ENCODE measurements around the gene C5orf15.
"Not testable (repeated sequence)": the region's sequence is repeated elsewhere in the genome, so short reads cannot be mapped to it uniquely, and the experiment has no call there.

The C5orf15 gene

GRCh38 chr5:133943475-133943817, 25.0 kb downstream of the C5orf15 start:
- DNase-seq (ENCODE audit: low read depth): no peak
- no peak overlapping the region for H3K4me3 ChIP-seq (ENCODE audit: low read length)
- TF ChIP-seq CTCF (conservative IDR thresholded peaks at IDR 0.05; ENCODE audit: low read length): no peak

- no peak for TF ChIP-seq CTCF (conservative IDR thresholded peaks at IDR 0.05; ENCODE audit: low read length)
- H3K4me3 ChIP-seq (ENCODE audit: low read length): no peak overlapping the region
- no peak for DNase-seq (ENCODE audit: low read depth)
Measured at GRCh38 chr5:133942614-133943474, 25.6 kb downstream of the C5orf15 start.

- no peak for TF ChIP-seq CTCF (conservative IDR thresholded peaks at IDR 0.05; ENCODE audit: low read length)
- DNase-seq (ENCODE audit: low read depth): no peak
- no peak overlapping the region for H3K4me3 ChIP-seq (ENCODE audit: low read length)
Measured at GRCh38 chr5:133941456-133942196, 26.8 kb downstream of the C5orf15 start.

- no peak overlapping the region for H3K4me3 ChIP-seq (ENCODE audit: low read length)
- DNase-seq (ENCODE audit: low read depth): no peak
- TF ChIP-seq CTCF (conservative IDR thresholded peaks at IDR 0.05; ENCODE audit: low read length): no peak
Measured at GRCh38 chr5:133939668-133940067, 28.8 kb downstream of the C5orf15 start.

- no peak for DNase-seq (ENCODE audit: low read depth)
- no peak overlapping the region for H3K4me3 ChIP-seq (ENCODE audit: low read length)
- no peak for TF ChIP-seq CTCF (conservative IDR thresholded peaks at IDR 0.05; ENCODE audit: low read length)
Measured at GRCh38 chr5:133938929-133939328, 29.5 kb downstream of the C5orf15 start.

GRCh38 chr5:133938039-133938821, 30.2 kb downstream of the C5orf15 start:
- TF ChIP-seq CTCF (conservative IDR thresholded peaks at IDR 0.05; ENCODE audit: low read length): no peak
- H3K4me3 ChIP-seq (ENCODE audit: low read length): no peak overlapping the region
- DNase-seq (ENCODE audit: low read depth): no peak

- not testable (repeated sequence) for DNase-seq (ENCODE audit: low read depth); H3K4me3 ChIP-seq (ENCODE audit: low read length)
Measured at GRCh38 chr5:133937628-133938027, 30.8 kb downstream of the C5orf15 start.

All from AG10803 (cell line).